ENCODE measurements around the gene NBAS.
"Not testable (repeated sequence)": the region's sequence is repeated elsewhere in the genome, so short reads cannot be mapped to it uniquely, and the experiment has no call there.

Gene NBAS

GRCh38 chr2:15250946-15251345, 310.2 kb downstream of the NBAS start:
- DNase-seq, result not testable (repeated sequence)

GRCh38 chr2:15246870-15247269, 314.3 kb downstream of the NBAS start:
- no peak for DNase-seq

- no peak for DNase-seq
Measured at GRCh38 chr2:15243762-15244161, 317.4 kb downstream of the NBAS start.

GRCh38 chr2:15242936-15243461, 318.1 kb downstream of the NBAS start:
- no peak for DNase-seq

- no peak for DNase-seq
Measured at GRCh38 chr2:15241929-15242328, 319.2 kb downstream of the NBAS start.

- no peak for DNase-seq
Measured at GRCh38 chr2:15241201-15241600, 319.9 kb downstream of the NBAS start.

- DNase-seq, result no peak
Measured at GRCh38 chr2:15238028-15238427, 323.1 kb downstream of the NBAS start.

GRCh38 chr2:15230599-15231192, 330.4 kb downstream of the NBAS start:
- DNase-seq, result no peak

GRCh38 chr2:15226661-15227060, 334.5 kb downstream of the NBAS start:
- no peak for DNase-seq

- DNase-seq, result no peak
Measured at GRCh38 chr2:15225131-15225530, 336.0 kb downstream of the NBAS start.

GRCh38 chr2:15224641-15225040, 336.5 kb downstream of the NBAS start:
- DNase-seq, result no peak

- no peak for DNase-seq
Measured at GRCh38 chr2:15223887-15224286, 337.2 kb downstream of the NBAS start.

- no peak for DNase-seq
Measured at GRCh38 chr2:15222856-15223255, 338.3 kb downstream of the NBAS start.

- DNase-seq, result no peak
Measured at GRCh38 chr2:15220603-15221002, 340.5 kb downstream of the NBAS start.

GRCh38 chr2:15218423-15219086, 342.6 kb downstream of the NBAS start:
- DNase-seq, result no peak

- no peak for DNase-seq
Measured at GRCh38 chr2:15212249-15212648, 348.9 kb downstream of the NBAS start.

- DNase-seq, result not testable (repeated sequence)
Measured at GRCh38 chr2:15210542-15210941, 350.6 kb downstream of the NBAS start.

- DNase-seq, result no peak
Measured at GRCh38 chr2:15206419-15206818, 354.7 kb downstream of the NBAS start.

- DNase-seq, result no peak
Measured at GRCh38 chr2:15205562-15205961, 355.6 kb downstream of the NBAS start.

GRCh38 chr2:15201009-15201408, 360.1 kb downstream of the NBAS start:
- no peak for DNase-seq

GRCh38 chr2:15200581-15200980, 360.6 kb downstream of the NBAS start:
- DNase-seq, result no peak

- no peak for DNase-seq
Measured at GRCh38 chr2:15198051-15198450, 363.1 kb downstream of the NBAS start.

- DNase-seq, result no peak
Measured at GRCh38 chr2:15195813-15196212, 365.3 kb downstream of the NBAS start.

- DNase-seq, result no peak
Measured at GRCh38 chr2:15191789-15192188, 369.3 kb downstream of the NBAS start.

- no peak for DNase-seq
Measured at GRCh38 chr2:15189216-15189615, 371.9 kb downstream of the NBAS start.
